ENCODE measurements around the gene GH1. TPM values are rescaled to one million over a fixed set of nuclear protein-coding genes. Genes with fewer than 3 reads are reported as not detected.
"Not testable (repeated sequence)": the region's sequence is repeated elsewhere in the genome, so short reads cannot be mapped to it uniquely, and the experiment has no call there.

GH1 gene
- total RNA-seq (2014; rRNA removed; shearing (Covaris generic)): not detected in 2 replicates
- not detected in 2 replicates for polyA plus RNA-seq (2016; fragmentation: Nextera tagmentation; extraction: Ambion mirVana)

DNA sequence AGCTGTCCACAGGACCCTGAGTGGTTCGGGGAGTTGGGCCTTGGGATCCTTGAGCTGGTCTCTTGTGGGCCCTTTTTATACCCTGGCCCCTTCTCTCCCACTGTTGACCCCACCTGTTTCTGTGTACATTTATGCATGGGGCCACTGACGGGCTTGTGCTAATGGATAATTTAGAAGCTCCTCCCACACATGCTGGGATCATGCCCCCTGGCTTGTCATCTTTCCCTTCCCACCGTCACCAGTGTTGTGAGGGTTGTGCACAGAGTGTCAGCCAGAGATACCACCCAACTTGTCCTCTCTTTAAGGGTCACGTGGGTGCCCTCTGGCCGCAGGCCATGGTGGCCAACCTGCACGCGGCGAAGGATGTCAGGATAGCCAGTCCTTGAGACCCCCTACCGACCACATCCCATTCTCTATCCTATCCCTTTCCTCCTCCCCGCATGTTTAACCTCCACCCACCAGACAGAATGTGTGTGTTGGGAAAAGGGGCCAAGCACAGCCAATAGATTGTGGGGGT, at the start of gene GH1:
Gene GH1 (minus strand): TSS at position 51 of the 517 bp plus-strand sequence. CDS start 63 bp downstream, outside the sequence.
- DNase-seq; H3K9me3 ChIP-seq (ENCODE audit: low read depth); H3K4me1 ChIP-seq (ENCODE audit: insufficient read depth); H3K27ac ChIP-seq; H3K4me3 ChIP-seq; H4K20me1 ChIP-seq (ENCODE audit: insufficient read depth); H3K9me2 ChIP-seq (ENCODE audit: insufficient read depth); H3K4me2 ChIP-seq (ENCODE audit: unreplicated experiment); H2AFZ ChIP-seq; H3K36me3 ChIP-seq (ENCODE audit: low read depth); H3K79me2 ChIP-seq (ENCODE audit: insufficient read depth); H3F3A ChIP-seq (ENCODE audit: insufficient read depth); H3K9ac ChIP-seq: not testable (repeated sequence)
- in situ Hi-C loops (cut with MboI): loop anchor here (25.0 kb wide), 1 partner anchor 368 kb away; no protein-coding TSS in a partner anchor
- H3K27me3 ChIP-seq (replicated peaks; ENCODE audit: insufficient read depth): peaks cover 13% of the 10 kb centered on the region; the same call in 1 of the 2 replicates
- WGBS, 2 experiments (ENCODE audit: low coverage in 1 of 2, low lambda C conversion rate in 2 of 2, missing lambda C conversion rate in 2 of 2): 36 to 41% methylated on average over 9 to 10 of the region's 10 CpGs

DNA sequence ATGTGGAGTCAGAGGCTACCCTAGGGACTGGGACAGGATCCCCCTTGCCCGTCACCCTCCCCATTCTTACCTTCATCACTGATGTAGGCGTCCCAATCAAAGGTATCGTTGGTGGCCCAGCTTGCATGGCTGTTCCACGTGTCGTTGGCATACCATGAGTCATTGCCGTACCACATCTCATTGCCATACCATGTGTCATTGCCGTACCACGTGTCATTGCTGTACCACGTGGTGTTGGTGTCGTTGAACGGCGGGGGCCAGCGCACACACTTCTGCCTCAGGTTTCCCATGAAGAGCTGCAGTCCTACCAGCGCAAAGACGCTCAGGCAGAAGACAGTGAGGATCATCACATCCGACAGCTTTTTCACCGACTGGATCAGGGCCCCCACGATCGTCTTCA, 49.3 kb upstream of the GH1 start:
- no peaks in the 10 kb centered on the region for H4K20me1 ChIP-seq (ENCODE audit: insufficient read depth)
- no peak overlapping the region for H3K4me2 ChIP-seq (ENCODE audit: unreplicated experiment)
- TF ChIP-seq EZH2phosphoT487 (IDR thresholded peaks at IDR 0.05; ENCODE audit: insufficient read depth, low read depth): no peak
- TF ChIP-seq EZH2 (IDR thresholded peaks at IDR 0.05; ENCODE audit: insufficient read depth, poor library complexity, severe bottlenecking): no peak
- H2AFZ ChIP-seq: no peak overlapping the region
- in situ Hi-C loops (cut with MboI): no loop called here
- H3F3A ChIP-seq (ENCODE audit: insufficient read depth): no peaks in the 10 kb centered on the region
- no peak overlapping the region for H3K27ac ChIP-seq
- H3K36me3 ChIP-seq (ENCODE audit: low read depth): no peaks in the 10 kb centered on the region
- no peak overlapping the region for H3K4me3 ChIP-seq
- no peaks in the 10 kb centered on the region for H3K79me2 ChIP-seq (ENCODE audit: insufficient read depth)
- H3K4me1 ChIP-seq (ENCODE audit: insufficient read depth): no peaks in the 10 kb centered on the region
- WGBS, 2 experiments (ENCODE audit: low coverage in 1 of 2, low lambda C conversion rate in 2 of 2, missing lambda C conversion rate in 2 of 2): 85 to 88% methylated on average over 19 of the region's 19 CpGs
- no peaks in the 10 kb centered on the region for H3K9me2 ChIP-seq (ENCODE audit: insufficient read depth)
- DNase-seq: no peak
- H3K9ac ChIP-seq: no peak overlapping the region
- H3K9me3 ChIP-seq (ENCODE audit: low read depth): no peaks in the 10 kb centered on the region
- H3K27me3 ChIP-seq (replicated peaks; ENCODE audit: insufficient read depth): no peaks in the 10 kb centered on the region

DNA sequence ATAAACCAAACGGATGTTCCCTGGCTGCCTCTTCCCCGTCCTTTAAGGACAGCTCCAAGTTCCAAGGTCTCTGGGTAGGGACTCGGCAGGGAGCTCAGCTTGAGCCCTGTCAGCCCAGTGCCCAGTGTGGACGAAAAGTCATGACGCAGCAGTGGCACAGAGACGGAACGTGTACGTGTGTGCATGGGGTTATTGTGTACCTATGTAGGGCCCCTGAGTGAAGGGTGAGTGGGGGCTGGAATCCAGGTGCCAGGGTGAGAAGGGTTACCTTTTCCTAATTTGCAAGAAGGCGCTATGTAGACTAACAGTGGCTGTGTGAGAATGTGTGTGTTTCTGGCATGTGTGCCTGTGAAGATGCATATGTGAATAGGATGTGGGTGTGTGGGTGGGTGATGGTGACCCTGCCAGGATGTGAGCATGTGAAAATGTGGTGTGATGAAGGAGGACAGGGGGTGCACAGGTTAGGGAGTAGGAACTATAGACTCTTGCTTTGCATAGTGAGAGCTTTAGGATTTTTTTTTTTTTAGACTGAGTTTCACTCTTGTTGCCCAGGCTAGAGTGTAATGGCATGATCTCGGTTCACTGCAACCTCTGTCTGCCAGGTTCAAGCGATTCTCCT, 48.1 kb upstream of the GH1 start:
- Histone ChIP-seq H3K79me2 (ENCODE audit: insufficient read depth) (no peaks in the 10 kb centered on the region), H3F3A (ENCODE audit: insufficient read depth) (no peaks in the 10 kb centered on the region), H3K4me2 (ENCODE audit: unreplicated experiment) (no peak overlapping the region), H3K27me3 (replicated peaks; ENCODE audit: insufficient read depth) (no peaks in the 10 kb centered on the region), H3K4me3 (no peak overlapping the region), H3K27ac (no peak overlapping the region), H3K4me1 (ENCODE audit: insufficient read depth) (no peaks in the 10 kb centered on the region), H3K9ac (no peak overlapping the region), H3K9me3 (ENCODE audit: low read depth) (no peaks in the 10 kb centered on the region), H3K36me3 (ENCODE audit: low read depth) (no peaks in the 10 kb centered on the region), H3K9me2 (ENCODE audit: insufficient read depth) (no peaks in the 10 kb centered on the region), H4K20me1 (ENCODE audit: insufficient read depth) (no peaks in the 10 kb centered on the region), H2AFZ (no peak overlapping the region)
- in situ Hi-C loops (cut with MboI): no loop called here
- TF ChIP-seq EZH2 (IDR thresholded peaks at IDR 0.05; ENCODE audit: insufficient read depth, poor library complexity, severe bottlenecking) (no peak), EZH2phosphoT487 (IDR thresholded peaks at IDR 0.05; ENCODE audit: insufficient read depth, low read depth) (no peak)
- 51 to 56% methylated on average over 11 of the region's 11 CpGs for WGBS, 2 experiments (ENCODE audit: low coverage in 1 of 2, low lambda C conversion rate in 2 of 2, missing lambda C conversion rate in 2 of 2)
- no peak for DNase-seq

DNA sequence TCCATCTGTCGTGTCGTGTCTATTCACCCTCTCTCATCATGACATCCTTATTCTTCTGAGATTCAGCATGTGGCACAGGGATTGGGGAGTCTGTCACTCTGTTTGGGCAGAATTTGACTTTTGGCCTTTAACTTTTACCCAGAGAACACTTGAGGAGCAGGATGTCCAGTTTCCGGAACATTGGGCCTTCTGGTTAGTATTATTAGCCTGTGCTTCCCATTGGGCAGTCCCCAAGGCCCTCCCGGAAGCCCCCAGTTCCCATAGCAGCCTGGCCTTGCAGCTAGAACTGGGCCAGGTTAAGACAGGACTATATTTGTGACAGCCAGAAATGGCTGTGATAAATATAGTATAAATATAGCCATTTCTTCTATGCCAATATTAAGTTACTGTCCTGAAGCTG, 44.5 kb upstream of the GH1 start:
- in situ Hi-C loops (cut with MboI): no loop called here
- H3K27me3 ChIP-seq (replicated peaks; ENCODE audit: insufficient read depth): no peaks in the 10 kb centered on the region
- no peak for DNase-seq
- H3K27ac ChIP-seq: no peak overlapping the region
- H3K4me1 ChIP-seq (ENCODE audit: insufficient read depth): no peaks in the 10 kb centered on the region
- H3K9ac ChIP-seq: no peak overlapping the region
- H3F3A ChIP-seq (ENCODE audit: insufficient read depth): no peaks in the 10 kb centered on the region
- TF ChIP-seq EZH2phosphoT487 (IDR thresholded peaks at IDR 0.05; ENCODE audit: insufficient read depth, low read depth) (no peak), EZH2 (IDR thresholded peaks at IDR 0.05; ENCODE audit: insufficient read depth, poor library complexity, severe bottlenecking) (no peak)
- no peaks in the 10 kb centered on the region for H3K9me3 ChIP-seq (ENCODE audit: low read depth)
- H2AFZ ChIP-seq: no peak overlapping the region
- H3K4me2 ChIP-seq (ENCODE audit: unreplicated experiment): no peak overlapping the region
- no peaks in the 10 kb centered on the region for H3K9me2 ChIP-seq (ENCODE audit: insufficient read depth)
- no peaks in the 10 kb centered on the region for H3K79me2 ChIP-seq (ENCODE audit: insufficient read depth)
- H4K20me1 ChIP-seq (ENCODE audit: insufficient read depth): no peaks in the 10 kb centered on the region
- WGBS, 2 experiments (ENCODE audit: low coverage in 1 of 2, low lambda C conversion rate in 2 of 2, missing lambda C conversion rate in 2 of 2): 89 to 90% methylated on average over 4 of the region's 4 CpGs
- no peaks in the 10 kb centered on the region for H3K36me3 ChIP-seq (ENCODE audit: low read depth)
- no peak overlapping the region for H3K4me3 ChIP-seq

Data from GM23248 (cell line).